Measurements from ENCODE around the gene RYR2.
"Not testable (repeated sequence)": the region's sequence is repeated elsewhere in the genome, so short reads cannot be mapped to it uniquely, and the experiment has no call there.

Gene RYR2

GRCh38 chr1:237145379-237146135, 103.6 kb downstream of the RYR2 start:
- no peak for DNase-seq (ENCODE audit: low read depth)

DNA sequence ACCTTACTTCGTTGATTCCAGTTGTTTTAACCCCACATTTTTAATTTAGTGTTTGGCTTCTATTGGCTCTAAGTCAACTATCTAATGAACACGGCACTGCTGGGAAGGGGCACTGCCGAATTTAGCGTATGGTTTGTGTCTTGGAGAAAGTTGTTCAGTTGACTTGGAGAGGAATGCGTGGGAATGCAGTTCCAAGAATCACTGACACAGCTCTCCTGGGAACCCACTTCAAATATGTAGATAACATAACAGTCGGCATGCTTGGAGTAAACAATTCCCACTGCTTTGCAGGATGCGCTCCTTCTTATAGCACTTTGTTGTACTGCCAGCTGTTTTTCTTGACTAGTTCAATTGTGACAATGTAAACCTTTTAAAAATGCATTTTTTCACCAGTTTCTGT, 104.3 kb downstream of the RYR2 start:
- DNase-seq (ENCODE audit: low read depth): no peak

DNA sequence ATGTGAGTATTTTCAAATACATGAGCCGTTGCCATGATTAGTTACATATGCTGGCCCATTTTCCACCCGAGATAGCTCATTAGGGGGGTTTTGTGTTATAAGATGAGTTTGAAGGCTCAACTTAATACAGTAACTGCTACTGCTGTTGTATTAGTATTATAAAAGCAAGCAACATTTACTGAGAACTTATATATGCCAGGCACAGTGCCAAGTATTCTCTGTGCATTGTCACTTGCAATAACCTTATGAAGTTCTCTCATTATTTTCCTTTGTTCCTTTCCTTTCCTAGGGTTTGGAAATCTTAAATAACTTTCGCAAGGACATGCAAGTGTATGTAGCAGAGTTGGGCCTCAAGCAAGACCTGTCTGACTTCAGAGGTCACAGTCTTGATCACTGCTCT, 107.9 kb downstream of the RYR2 start:
- no peak for DNase-seq (ENCODE audit: low read depth)

DNA sequence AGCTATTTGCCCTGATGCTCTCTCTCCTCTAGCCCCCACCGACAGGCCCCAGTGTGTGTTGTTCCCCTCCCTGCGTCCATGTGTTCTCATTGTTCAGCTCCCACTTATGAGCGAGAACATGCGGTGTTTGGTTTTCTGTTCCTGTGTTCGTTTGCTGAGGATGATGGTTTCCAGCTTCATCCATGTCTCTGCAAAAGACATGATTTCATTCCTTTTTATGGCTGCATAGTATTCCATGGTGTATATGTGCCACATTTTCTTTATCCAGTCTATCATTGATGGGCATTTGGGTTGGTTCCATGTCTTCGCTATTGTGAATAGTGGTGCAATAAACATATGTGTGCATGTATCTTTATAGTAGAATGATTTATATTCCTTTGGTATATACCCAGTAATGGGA, 110.0 kb downstream of the RYR2 start:
- DNase-seq (ENCODE audit: low read depth): not testable (repeated sequence)

DNA sequence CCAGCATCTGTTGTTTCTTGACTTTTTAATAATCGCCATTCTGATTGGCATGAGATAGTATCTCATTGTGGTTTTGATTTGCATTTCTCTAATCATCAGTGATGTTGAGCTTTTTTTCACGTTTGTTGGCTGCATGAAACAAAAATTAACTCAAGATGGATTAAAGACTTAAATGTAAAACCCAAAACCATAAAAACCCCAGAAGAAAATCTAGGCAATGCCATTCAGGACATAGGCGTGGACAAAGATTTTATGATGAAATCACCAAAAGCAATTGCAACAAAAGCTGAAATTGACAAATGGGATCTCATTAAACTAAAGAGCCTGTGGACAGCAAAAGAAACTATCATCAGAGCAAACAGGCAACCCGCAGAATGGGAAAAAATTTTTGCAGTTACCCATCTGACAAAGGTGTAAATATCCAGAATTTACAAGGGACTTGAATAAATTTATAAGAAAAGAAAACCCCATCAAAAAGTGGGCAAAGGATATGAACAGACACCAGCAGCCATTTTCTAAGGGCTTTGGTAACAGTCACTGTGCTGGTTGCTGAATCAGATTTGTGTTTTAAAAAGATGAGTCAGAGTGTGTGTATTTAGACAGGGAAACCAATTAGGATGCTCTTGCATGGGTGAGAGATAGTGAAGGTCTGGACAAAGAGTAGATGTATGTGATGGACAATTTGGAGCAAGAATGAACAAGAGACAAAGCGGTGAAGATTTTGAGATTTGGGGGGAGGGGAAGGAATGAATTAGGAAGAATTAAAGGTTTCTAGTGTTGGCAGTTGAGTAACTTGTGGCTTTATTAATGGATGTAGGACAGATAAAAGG, 110.7 kb downstream of the RYR2 start:
- peak; percentile 11 for DNase-seq (ENCODE audit: low read depth)

DNA sequence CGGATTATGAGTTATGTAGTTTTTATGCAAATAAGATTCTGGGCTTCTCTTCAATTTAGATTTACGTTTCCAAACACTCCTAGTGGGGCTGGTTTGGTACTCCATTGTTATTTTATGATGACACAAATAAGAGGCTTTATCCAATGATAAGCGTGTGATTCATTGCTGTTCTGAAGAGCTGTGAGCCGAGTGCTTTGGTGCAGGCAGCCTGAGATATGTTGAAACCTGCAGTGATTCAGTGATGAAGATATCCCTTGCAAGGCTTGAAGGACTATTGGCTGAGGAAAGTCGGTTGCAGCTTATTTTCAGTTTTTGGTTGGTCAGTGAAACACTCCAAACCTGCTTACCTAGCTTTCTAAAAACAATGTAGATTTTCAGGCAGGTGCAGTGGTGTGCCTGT, 112.2 kb downstream of the RYR2 start:
- DNase-seq (ENCODE audit: low read depth): peak; percentile 52

DNA sequence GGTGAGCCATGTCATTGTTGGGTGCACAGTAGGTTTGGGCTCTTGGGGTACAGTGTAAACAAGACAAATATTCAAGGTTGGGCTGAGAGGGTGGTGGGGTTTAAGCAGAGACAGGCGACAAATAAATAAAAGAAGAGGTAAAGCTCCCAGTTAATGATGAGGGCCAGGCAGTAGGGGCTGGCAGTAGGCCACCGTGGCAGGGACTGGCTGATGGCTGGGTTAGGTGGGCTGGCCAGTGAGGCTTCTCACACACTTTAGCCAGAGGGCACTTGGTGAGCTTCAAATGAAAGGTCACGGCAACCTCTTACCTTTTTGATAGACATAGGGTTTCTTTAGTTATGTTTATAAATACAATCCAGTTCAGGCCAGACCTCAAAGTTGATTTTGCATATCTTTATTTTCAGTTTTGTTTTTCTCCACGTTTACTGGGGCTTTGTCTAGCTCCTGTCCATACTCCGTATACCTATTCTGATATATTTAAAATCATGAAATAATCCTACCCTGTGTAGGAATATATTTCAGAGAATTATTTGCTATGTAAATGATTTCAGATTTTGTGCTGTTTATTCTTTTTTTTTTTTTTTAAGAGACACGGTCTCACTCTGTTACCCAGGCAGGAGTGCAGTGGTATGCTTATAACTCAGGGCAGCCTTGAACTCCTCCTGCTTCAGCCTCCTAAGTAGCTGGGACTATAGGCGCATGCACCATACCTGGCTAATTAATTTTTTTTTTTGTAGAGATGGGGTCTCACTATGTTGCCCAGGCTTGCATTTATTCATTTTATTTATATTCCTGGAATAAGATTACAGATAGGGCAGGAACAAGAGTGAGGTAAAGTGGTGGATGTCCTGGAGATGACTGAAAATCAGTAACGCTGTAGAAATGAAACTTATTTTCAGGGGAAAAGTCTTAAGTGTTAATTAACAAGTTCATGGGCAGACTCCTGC, 122.7 kb downstream of the RYR2 start:
- DNase-seq (ENCODE audit: low read depth): no peak

DNA sequence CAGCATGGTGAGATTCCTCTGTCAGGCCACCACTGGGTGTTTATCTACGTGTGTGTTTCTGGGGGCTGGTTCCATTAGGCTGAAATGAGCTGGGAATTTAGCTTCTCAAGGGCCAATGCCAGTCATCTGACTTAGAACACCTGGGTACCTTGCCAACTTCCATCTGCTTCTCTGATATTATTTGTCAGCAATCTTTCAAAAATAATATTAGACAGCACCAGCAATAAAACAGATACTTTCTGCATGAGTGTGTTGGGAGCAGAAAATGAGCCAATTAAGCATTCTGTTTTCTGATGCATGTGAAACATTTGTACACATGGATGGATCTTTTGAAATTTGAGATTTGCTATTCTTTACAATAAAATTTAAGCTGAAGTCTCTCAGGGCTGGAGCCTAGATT, 124.1 kb downstream of the RYR2 start:
- no peak for DNase-seq (ENCODE audit: low read depth)

DNA sequence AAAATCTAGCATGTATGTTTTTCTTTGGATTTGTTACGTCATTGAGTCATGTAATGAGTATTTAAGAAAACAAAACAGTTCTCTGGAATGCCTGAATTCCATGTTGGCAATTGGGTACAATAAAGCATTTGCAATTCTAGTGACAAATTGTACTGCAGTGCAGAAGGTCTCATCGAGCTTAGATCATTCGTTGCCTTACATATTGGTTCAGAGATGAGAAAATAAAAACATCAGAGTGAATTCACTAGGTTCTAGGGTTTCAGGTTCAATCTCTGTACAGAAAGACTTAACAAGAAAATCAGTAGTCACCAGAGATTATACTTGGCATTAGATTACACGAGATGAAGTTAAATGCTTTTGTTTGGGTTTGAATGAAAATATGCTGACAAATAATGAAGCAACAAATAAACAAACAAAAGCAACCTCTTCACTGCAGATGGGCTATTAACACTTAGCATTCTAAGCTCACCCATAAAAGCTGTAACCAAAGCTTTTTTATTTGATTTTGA, 124.7 kb downstream of the RYR2 start:
- DNase-seq (ENCODE audit: low read depth): no peak

- no peak for DNase-seq (ENCODE audit: low read depth)
Measured at GRCh38 chr1:237170149-237170548, 128.2 kb downstream of the RYR2 start.

- no peak for DNase-seq (ENCODE audit: low read depth)
Measured at GRCh38 chr1:237171454-237172117, 129.6 kb downstream of the RYR2 start.

- DNase-seq (ENCODE audit: low read depth): no peak
Measured at GRCh38 chr1:237172118-237172485, 130.1 kb downstream of the RYR2 start.

DNA sequence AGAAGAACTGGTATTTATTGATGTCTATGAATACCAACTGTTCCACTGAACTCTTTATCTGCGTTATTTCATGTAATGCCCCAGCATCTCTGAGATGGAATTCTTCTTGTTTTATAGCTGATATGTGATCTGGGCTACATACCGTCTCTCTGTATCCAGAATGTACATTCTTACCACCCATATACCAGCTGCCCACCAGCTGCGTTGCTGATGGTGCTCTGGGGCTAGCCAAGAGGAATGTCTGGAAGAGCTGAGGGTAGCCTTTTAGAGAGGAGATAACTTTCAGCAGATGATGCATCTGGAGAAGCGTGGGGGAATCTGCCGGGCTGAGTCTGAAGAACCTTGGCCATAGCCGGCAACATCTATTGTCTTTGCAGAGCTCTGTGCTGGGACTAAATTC, 137.5 kb downstream of the RYR2 start:
- no peak for DNase-seq (ENCODE audit: low read depth)

DNA sequence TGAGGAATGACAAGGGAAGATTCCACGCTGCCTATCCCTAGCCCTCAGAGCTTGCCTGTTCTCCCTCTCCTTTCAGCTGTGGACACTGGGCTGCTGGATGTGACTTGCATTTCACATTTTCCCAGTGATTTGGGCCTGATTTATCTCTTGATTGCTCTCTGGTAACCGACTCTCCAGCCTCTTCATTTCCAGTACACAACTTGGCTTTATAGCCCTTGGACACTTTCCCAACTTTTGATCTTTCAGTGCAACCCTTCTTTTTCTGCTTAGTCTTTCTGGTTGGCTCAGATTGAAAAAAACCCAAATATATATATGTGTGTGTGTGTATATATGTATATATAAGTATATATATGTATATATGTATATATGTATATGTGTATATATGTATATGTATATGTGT, 138.3 kb downstream of the RYR2 start:
- DNase-seq (ENCODE audit: low read depth): no peak

DNA sequence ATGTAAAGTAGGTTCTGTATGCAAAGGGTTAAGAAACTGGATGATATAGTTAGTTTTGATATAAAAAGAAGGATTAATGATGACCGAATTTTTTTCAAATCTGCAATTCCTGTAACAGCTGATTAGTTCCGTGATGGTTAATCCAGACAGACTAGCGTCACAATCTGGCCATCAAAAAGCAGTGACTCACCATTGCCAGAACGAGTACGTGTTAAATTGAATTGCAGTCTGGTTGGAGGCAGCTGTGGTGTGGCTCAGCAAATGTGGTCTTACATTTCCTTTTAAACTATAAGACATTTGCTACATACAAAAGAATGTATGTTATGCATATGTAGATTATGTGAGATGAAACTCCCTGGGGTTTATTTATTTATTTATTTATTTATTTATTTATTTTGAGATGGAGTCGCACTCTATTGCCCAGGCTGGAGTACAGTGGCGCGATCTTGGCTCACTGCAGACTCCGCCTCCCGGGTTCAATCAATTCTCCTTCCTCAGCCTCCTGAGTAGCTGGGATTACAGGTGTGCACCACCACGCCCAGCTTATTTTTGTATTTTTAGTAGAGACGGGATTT, 139.8 kb downstream of the RYR2 start:
- DNase-seq (ENCODE audit: low read depth): no peak

DNA sequence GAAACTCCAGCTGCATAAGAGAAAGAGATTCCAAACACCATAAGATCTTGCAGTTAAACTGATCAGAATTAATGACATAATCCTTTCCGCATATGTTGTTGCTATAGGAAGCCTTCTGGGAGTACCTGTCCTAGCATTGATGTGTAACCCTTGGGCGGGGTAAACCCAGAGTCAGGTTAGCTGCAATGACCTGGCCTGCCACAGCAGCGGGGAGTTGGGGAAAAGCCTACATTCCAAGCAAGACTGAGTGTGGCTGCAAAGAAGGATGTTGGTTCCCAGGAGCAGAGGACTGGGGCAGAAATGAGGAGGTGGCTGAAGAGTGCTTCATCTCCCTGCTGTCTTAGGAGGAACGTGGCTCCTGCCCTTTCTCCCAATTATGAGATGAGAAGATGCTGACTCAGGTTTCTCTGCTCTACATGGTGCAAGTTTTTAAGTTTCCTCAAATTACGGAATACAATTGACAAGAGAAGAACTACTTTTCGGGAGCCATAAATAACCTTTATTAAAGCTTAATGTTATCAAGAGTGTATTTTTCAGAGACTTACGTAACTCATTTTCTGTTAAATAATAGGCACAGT, 142.1 kb downstream of the RYR2 start:
- DNase-seq (ENCODE audit: low read depth): no peak

DNA sequence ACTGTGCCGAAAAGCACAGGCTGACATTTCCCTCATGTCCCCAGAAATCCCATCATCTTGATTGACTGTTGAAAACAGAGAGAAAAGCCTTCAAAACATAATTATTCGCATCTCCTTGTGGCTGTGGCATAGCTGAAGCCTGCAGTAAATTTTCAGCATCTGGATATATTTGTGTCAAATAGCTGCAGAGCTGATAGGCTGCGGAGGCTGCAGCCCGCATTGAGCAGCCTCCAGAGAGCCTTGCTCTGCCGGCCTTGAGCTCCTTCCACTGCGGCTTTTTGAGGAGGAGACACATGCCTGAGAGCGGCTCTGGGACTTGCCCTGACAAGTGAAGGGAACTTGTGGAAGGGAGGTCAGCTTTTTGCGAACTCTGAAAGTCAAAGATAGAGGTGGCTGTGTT, 144.7 kb downstream of the RYR2 start:
- DNase-seq (ENCODE audit: low read depth): no peak

DNA sequence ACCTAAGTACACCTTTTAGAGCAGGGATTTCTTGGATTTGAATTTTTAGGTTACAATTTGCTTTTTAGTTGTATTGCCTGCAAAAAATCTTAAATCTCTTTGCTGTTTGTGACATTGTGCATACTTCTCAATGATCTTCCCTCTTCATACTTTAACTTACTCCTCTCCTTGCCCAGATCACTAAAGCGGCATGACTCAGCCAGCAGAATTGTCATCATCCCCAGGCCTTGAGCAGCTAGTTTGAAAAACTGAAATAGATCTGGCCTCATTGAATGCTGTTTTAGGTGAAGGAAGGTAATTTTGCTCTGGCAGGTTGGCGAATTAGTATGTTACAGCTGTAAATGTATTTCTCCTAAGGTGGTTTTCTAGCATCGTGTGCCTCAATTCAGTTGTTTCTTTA, 145.9 kb downstream of the RYR2 start:
- DNase-seq (ENCODE audit: low read depth): no peak

- no peak for DNase-seq (ENCODE audit: low read depth)
Measured at GRCh38 chr1:237191403-237191802, 149.4 kb downstream of the RYR2 start.

DNA sequence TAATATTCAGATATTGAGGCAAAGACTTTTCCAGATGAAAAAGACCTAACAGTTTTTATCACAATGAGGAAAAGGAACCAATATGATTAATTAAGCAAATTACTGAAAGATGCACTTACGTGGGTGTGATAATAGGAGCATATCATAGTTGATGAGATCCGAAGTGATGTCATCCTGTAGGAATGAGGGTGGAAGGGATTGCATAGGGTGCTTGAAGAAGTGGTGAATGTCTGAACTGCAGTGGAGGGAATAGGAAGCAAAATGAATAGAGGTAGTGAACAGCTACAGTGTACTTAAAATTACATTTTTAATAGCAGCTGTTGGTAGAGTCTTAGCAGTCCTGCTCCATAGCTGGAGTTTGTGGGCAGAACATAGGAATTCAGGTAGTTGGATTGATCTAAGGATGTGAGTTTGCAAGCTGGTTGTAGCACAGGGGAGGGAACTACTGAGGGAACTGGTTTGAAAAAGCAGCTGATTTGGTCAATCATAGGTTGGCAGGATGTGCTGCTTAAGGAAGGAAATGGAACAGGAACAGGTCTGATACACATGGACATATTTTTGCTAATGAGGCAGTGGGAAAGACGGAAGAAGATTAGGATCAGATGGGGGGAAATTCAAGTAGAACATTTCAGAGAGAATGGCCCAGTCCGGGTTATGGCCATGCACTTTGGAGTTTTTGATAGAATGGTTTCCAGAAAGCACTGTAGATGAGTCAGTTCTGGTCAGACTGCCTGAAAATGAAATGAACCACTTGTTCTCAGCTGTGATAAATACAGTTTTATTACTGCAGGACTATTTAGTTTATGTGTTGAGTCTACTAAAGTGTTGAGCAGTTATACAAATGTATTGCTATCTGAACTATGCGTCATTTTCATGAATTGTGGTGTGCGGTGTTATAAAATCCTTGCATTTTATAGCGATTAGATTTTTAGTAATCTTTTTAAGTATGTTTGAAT, 155.8 kb downstream of the RYR2 start:
- peak; percentile 17 for DNase-seq (ENCODE audit: low read depth)
